Measurements from ENCODE around the gene CFAP74. TPM values are rescaled to one million over a fixed set of nuclear protein-coding genes. Genes with fewer than 3 reads are reported as not detected.

CFAP74 gene
- total and polyA plus RNA-seq, 2 of the 13 experiments (the other 11 are each of a cell fraction or from before 2014, with no cell fraction given): 0.27 to 0.62 TPM

DNA sequence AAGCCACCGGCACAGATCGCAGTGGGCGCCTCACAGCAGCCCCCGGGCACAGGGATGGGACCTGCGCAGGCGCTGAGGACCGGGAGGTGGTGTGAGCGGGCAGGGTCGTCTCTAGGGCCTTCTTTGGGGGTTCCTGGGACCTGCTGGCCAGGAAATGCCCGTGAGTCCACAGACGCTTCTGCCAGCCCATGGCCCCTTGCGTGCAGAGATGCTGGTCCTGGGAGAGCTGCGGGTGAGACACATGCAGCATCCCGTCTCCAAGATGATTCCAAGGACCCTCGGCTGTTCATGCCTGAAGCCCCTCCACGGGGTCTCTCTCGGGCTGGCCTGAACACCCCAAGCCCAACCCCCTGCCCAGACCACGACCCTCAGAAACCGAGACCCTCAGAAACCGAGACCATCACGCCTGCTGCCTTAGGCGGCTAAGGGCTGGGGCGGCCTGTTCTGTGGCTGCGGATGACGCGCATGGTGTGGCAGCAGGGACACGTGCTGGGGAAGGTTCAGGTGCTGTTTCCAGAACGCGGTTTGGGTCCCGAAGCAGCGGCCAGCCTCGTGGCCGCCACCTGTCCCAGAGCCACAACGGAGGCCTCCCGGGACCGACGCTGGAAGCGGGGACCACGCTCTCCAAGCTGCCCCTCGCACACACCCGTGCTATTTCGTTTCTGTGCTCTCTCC lies 23.0 kb downstream of the CFAP74 start:
- Histone ChIP-seq H3K9ac (ENCODE audit: insufficient read depth, low read depth, low read length) (no peak overlapping the region), H3K36me3 (replicated peaks in 1 of 2; ENCODE audit: control insufficient read depth in 1 of 2, insufficient read depth in 2 of 2, low read length in 2 of 2) (no peaks in the 10 kb centered on the region), H3K9me3 (ENCODE audit: low read length) (no peaks in the 10 kb centered on the region), H3K4me3 (replicated peaks in 1 of 3; ENCODE audit: insufficient read depth in 1 of 3, low read depth in 2 of 3, low read length in 3 of 3) (no peak overlapping the region), H3K79me2 (ENCODE audit: insufficient read depth, low read length) (no peaks in the 10 kb centered on the region), H3K4me1 (ENCODE audit: insufficient read depth, low read length) (peaks cover 15% of the 10 kb centered on the region), H3K4me2 (ENCODE audit: low read depth, low read length) (no peak overlapping the region), H3K27me3 (ENCODE audit: control insufficient read depth in 1 of 2, insufficient read depth in 2 of 2, low read length in 2 of 2) (peaks cover 11 to 34% of the 10 kb centered on the region in 2 experiments; a peak in 4 of 5 replicates), H4K20me1 (ENCODE audit: insufficient read depth, low read length) (no peaks in the 10 kb centered on the region), H2AFZ (ENCODE audit: low read length) (no peak overlapping the region), H3K27ac (ENCODE audit: extremely low read length, insufficient read depth, low read length) (no peak overlapping the region)
- intact Hi-C loops (cut with micrococcal nuclease; ENCODE audit: unreplicated experiment) (no loop called here), in situ Hi-C loops (cut with HindIII; ENCODE audit: extremely low pct_ligation_motif_present, low pct_unique_long_range_greater_than_20kb) (no loop called here)
- POLR2A ChIA-PET: no interaction called here
- no peak for ATAC-seq
- TF ChIP-seq, protein P1, sequence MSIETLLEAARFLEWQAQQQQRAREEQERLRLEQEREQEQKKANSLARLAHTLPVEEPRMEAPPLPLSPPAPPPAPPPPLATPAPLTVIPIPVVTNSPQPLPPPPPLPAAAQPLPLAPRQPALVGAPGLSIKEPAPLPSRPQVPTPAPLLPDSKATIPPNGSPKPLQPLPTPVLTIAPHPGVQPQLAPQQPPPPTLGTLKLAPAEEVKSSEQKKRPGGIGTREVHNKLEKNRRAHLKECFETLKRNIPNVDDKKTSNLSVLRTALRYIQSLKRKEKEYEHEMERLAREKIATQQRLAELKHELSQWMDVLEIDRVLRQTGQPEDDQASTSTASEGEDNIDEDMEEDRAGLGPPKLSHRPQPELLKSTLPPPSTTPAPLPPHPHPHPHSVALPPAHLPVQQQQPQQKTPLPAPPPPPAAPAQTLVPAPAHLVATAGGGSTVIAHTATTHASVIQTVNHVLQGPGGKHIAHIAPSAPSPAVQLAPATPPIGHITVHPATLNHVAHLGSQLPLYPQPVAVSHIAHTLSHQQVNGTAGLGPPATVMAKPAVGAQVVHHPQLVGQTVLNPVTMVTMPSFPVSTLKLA (IDR thresholded peaks at IDR 0.05): peak; percentile 52
- no peak for TF ChIP-seq POLR2G (IDR thresholded peaks at IDR 0.05; ENCODE audit: low read depth, low read length)
- FAIRE-seq: no peak
- BruUV-seq (replicated peaks): no TSS peak
- WGBS (ENCODE audit: low lambda C conversion rate): 66% methylated on average over 21 of the region's 42 CpGs
- no peak for DNase-seq (ENCODE audit: low spot score)
- CTCF ChIA-PET (ENCODE audit: low intra/inter-chr PET ratio, low total read pairs): no interaction called here

- ChIA-PET POLR2A (no interaction called here), CTCF (ENCODE audit: low intra/inter-chr PET ratio, low total read pairs) (no interaction called here)
- H2AFZ ChIP-seq (ENCODE audit: low read length): no peak overlapping the region
- H3K27me3 ChIP-seq (ENCODE audit: control insufficient read depth in 1 of 2, insufficient read depth in 2 of 2, low read length in 2 of 2): peaks cover 11 to 34% of the 10 kb centered on the region in 2 experiments; a peak in 4 of 5 replicates
- ATAC-seq (no peak), DNase-seq (ENCODE audit: low spot score) (no peak), FAIRE-seq (no peak)
- H3K79me2 ChIP-seq (ENCODE audit: insufficient read depth, low read length): no peaks in the 10 kb centered on the region
- 85% methylated on average over 61 of the region's 61 CpGs for WGBS (ENCODE audit: low lambda C conversion rate)
- in situ Hi-C loops (cut with HindIII; ENCODE audit: extremely low pct_ligation_motif_present, low pct_unique_long_range_greater_than_20kb) (no loop called here), intact Hi-C loops (cut with micrococcal nuclease; ENCODE audit: unreplicated experiment) (no loop called here)
- H3K4me2 ChIP-seq (ENCODE audit: low read depth, low read length): no peak overlapping the region
- no peak overlapping the region for H3K4me3 ChIP-seq (replicated peaks in 1 of 3; ENCODE audit: insufficient read depth in 1 of 3, low read depth in 2 of 3, low read length in 3 of 3)
- H3K36me3 ChIP-seq (replicated peaks in 1 of 2; ENCODE audit: control insufficient read depth in 1 of 2, insufficient read depth in 2 of 2, low read length in 2 of 2): no peaks in the 10 kb centered on the region
- no peaks in the 10 kb centered on the region for H3K9me3 ChIP-seq (ENCODE audit: low read length)
- peaks cover 5% of the 10 kb centered on the region for H3K4me1 ChIP-seq (ENCODE audit: insufficient read depth, low read length)
- no TSS peak for BruUV-seq (replicated peaks)
- H4K20me1 ChIP-seq (ENCODE audit: insufficient read depth, low read length): no peaks in the 10 kb centered on the region
- H3K27ac ChIP-seq (ENCODE audit: extremely low read length, insufficient read depth, low read length): no peak overlapping the region
- H3K9ac ChIP-seq (ENCODE audit: insufficient read depth, low read depth, low read length): no peak overlapping the region
- TF ChIP-seq CEBPG (CRISPR knock-in tag; IDR thresholded peaks at IDR 0.05) (no peak), MYNN (CRISPR knock-in tag; IDR thresholded peaks at IDR 0.05; ENCODE audit: low read depth) (no peak), NFYB (CRISPR knock-in tag; IDR thresholded peaks at IDR 0.05) (no peak), RAD51 (IDR thresholded peaks at IDR 0.05; ENCODE audit: borderline replicate concordance) (peak; percentile 85), ZMYM3 (CRISPR knock-in tag; IDR thresholded peaks at IDR 0.05) (no peak)
- TF ChIP-seq, protein P2, sequence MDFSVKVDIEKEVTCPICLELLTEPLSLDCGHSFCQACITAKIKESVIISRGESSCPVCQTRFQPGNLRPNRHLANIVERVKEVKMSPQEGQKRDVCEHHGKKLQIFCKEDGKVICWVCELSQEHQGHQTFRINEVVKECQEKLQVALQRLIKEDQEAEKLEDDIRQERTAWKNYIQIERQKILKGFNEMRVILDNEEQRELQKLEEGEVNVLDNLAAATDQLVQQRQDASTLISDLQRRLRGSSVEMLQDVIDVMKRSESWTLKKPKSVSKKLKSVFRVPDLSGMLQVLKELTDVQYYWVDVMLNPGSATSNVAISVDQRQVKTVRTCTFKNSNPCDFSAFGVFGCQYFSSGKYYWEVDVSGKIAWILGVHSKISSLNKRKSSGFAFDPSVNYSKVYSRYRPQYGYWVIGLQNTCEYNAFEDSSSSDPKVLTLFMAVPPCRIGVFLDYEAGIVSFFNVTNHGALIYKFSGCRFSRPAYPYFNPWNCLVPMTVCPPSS (IDR thresholded peaks at IDR 0.05): no peak
- TF ChIP-seq, protein P3, sequence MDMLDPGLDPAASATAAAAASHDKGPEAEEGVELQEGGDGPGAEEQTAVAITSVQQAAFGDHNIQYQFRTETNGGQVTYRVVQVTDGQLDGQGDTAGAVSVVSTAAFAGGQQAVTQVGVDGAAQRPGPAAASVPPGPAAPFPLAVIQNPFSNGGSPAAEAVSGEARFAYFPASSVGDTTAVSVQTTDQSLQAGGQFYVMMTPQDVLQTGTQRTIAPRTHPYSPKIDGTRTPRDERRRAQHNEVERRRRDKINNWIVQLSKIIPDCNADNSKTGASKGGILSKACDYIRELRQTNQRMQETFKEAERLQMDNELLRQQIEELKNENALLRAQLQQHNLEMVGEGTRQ (IDR thresholded peaks at IDR 0.05; ENCODE audit: low read depth, low read length): peak; percentile 73
- TF ChIP-seq, protein P3 (CRISPR knock-in tag; IDR thresholded peaks at IDR 0.05; ENCODE audit: borderline replicate concordance): no peak
- TF ChIP-seq, protein P4, sequence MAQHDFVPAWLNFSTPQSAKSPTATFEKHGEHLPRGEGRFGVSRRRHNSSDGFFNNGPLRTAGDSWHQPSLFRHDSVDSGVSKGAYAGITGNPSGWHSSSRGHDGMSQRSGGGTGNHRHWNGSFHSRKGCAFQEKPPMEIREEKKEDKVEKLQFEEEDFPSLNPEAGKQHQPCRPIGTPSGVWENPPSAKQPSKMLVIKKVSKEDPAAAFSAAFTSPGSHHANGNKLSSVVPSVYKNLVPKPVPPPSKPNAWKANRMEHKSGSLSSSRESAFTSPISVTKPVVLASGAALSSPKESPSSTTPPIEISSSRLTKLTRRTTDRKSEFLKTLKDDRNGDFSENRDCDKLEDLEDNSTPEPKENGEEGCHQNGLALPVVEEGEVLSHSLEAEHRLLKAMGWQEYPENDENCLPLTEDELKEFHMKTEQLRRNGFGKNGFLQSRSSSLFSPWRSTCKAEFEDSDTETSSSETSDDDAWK (CRISPR knock-in tag; IDR thresholded peaks at IDR 0.05): no peak
These were observed 24.0 kb downstream of the CFAP74 start for GRCh38 chr1:1979482-1980165.

All from HepG2 (cell line).